HG03097 (cell line): ENCODE data around the gene TRMT11.
A peak's percentile ranks its signal among the peaks of the same experiment; 100 is the strongest.
"Not testable (repeated sequence)": the region's sequence is repeated elsewhere in the genome, so short reads cannot be mapped to it uniquely, and the experiment has no call there.

ENCODE experiments used
- ATAC-seq: cut with Tn5 transposase; IDR thresholded peaks from one replicate; pipeline ENCODE4 v1.9.1; 2021; ENCODE audit not compliant: unreplicated experiment, low FRiP score

The TRMT11 gene

GRCh38 chr6:125955973-125956372 is 30.4 kb upstream of the TRMT11 start:
- ATAC-seq: no peak

- ATAC-seq: peak; percentile 93
Measured at GRCh38 chr6:125956506-125957390, 29.6 kb upstream of the TRMT11 start, which contains the start of gene HINT3. TSS of gene HINT3 (plus strand) at chr6:125956770. CDS start at chr6:125956978, 208 bp downstream.

- ATAC-seq: no peak
Measured at GRCh38 chr6:125957391-125957693, 29.0 kb upstream of the TRMT11 start.

GRCh38 chr6:125957845-125958244 is 28.5 kb upstream of the TRMT11 start:
- no peak for ATAC-seq

DNA sequence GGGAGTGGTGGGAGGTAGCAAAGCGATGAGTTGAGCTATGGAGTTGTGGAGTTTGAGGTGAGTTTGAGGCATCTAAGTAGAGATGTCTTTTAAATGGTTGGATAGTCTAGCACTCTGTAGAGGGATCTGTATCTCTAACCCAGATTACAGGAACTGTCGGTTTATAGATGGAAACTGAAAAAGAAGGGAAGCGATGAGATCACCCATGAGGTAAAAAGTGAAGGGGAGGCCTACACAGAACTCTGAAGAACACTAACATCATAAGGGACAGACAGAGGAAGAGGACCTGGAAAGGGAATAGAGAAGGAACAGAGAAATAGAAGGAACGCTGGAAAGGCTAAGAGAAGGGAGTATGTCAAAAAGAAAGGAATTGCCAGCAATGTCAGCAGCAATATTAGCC is 27.3 kb upstream of the TRMT11 start:
- no peak for ATAC-seq

DNA sequence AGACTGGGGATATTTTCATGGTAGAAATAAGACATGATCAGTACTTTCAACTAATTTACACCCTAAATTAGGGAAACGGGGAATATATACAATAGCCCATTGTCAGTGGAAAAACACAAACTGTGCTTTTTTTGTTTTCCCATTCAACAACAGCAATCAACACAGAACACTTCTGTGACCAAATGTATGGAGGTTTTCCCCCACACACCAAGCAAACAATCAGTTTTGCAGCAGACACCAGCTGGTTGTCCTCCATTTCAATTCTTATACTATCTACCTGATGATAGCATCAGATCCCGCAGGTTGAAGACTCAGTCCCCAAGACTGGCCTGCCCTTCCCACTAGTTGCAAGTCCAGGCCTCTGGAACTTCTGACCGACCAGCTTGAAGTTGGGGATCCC is 25.2 kb upstream of the TRMT11 start:
- ATAC-seq: no peak

DNA sequence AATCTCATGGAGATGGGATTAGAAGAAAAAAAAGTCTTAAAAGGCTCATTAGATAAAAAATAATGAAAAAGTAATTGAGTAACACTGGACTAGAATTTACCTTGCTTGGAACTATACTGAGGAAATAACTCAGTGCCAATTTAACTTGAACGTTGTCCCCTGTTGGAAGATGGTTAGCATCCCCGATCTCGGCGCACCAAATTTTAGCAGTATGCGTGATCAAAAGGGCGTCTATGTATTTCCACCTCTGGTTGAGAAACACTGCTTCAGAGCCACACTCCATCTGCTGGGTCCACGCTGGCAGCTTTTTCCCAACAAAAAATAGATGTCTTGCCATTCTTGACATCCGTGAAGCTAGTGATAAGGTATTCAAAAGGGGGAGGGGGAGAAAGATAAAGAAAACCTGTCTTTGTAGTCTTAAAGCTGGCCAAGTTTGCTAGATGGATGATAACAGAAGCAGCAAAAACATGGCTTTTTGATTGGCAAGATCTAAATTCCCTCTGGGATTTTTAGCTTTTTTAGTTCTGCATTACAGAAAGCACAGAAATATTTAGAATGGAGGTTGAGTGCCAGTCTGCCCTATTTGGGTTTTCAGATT is 23.3 kb upstream of the TRMT11 start:
- no peak for ATAC-seq

DNA sequence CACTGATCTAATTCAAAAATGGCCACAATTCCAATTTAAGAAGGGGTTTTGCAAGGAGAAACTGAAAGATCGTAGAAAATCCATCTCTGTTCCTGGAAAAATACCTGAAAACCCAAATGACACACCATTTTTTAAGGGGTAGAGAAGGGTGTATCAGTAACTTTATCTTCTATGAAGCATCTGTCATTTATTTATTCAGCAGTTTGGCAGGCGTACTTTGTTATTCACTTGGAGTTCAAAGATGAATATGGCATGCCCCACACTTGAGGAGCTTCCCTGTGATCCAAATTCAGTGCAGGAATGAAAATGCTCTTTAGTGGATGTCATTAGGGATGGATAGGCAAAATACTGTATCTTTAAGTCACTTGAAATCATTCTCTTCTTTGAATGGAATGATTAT is 22.5 kb upstream of the TRMT11 start:
- ATAC-seq: no peak

DNA sequence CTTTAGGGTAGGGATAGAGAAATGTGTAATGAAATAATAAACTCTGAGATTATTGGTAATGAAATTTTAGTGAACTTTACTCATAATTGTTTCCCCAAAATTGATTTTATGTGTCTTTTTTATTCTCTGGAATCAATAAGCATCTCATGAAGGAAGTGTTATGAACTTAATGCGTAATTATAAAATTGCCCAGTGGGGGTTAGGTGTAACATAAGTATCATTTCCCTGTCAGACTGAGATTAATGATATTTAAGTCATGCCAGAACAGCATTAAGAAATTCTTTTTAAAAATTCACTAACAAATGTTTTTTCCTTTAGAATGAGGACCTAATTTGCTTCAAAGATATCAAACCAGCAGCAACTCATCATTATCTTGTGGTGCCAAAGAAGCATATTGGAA is 19.8 kb upstream of the TRMT11 start:
- no peak for ATAC-seq

- no peak for ATAC-seq
Measured at GRCh38 chr6:125968493-125968892, 17.8 kb upstream of the TRMT11 start.

DNA sequence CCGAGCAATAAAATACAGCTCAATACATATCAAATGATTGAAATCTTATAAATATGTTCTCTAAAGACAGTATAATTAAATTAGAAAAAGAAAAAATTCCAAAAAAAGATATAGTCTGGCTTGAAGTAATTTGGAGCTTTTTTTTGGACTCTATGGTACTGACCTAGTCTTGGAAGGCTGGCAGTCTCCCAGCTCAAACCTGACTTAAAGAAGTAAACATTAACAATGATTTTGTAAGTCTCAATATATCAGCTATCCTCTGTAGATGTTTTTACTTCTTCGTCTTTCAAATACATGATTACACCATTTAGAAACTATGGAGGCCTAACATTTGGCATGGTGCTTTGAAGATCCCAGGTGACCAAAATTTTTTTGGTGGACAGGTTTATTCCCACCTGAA is 15.6 kb upstream of the TRMT11 start:
- no peak for ATAC-seq

GRCh38 chr6:125972478-125972877 is 13.9 kb upstream of the TRMT11 start:
- ATAC-seq: not testable (repeated sequence)

DNA sequence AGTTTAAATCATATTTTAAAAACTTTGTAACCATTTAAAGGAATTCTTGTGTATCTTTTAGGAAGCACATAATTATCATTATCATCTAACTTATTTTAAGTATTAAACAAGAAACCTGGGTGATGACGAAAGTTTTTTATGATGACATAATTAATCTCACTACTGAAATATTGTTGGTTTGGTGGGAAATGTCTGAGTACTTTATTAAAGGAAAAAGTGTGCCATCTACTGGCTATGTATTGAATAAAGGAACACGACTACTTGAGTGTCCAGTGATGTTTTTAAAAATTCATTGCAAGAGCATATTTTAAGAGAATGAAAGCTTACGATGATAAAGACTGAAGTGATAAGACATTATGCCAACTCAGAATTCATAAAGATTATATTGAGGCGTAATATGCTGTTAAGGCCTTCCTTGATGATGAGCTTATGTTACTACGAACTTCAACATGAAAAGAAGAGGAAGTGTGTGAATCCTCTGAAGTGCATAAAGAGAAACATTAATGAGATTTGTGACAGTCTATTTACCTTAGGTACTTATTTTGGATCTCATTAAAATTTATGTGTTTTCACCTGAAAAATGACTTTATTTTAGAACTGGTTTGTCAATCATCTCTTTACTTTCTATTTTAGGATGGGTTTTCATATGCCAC is 12.0 kb upstream of the TRMT11 start:
- ATAC-seq: peak; percentile 68

- no peak for ATAC-seq
Measured at GRCh38 chr6:125979101-125979500, 7.2 kb upstream of the TRMT11 start.

DNA sequence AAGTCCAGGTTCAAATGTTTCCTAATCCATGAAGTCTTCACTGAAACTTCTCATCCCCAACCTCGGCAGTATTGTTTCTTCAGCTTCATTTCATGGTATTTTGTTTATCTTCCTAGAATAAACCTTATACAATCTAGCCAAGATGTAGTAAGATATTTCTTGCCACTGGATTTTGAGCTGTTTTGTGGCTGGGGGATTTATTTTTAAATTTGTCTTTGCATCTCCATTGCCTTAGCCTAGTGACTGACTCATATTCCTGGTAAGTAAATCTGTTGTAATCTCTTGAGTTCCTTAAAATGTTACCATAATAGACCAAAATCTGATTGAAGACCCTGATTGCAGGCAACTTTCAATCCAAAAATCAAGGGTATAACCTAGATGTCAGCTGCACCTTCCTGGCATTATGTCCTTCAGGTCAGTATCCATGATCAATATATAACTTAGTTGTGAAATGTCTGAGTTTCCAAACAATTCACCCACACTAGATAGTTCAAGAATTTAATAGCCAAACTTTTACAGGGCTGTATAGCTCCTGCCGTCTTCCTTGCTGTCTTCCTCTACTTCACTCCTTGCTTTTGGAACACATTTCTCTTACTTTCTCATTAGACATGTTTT is 4.7 kb upstream of the TRMT11 start:
- ATAC-seq: no peak

- ATAC-seq: no peak
Measured at GRCh38 chr6:125983246-125983945, 2.9 kb upstream of the TRMT11 start.

DNA sequence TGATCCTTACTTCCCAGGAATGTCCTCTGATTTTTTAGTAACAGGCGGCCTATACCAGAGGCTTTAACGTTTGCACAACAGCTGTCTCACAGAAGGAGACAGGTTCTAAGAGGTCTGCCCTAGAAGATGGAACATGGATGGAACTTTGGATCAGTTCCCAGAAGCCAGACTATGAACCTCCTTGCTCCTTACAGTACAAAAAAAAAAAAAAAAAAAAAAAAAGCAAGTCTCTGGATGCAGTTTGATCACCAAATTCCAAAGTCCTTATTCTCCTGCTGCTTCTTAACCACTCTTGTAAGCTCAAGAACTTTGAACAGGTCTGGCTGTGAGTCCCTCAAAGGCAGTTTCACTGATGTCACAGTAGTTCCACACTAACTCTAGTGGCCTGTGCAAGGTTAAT is 2.0 kb upstream of the TRMT11 start:
- ATAC-seq: no peak

DNA sequence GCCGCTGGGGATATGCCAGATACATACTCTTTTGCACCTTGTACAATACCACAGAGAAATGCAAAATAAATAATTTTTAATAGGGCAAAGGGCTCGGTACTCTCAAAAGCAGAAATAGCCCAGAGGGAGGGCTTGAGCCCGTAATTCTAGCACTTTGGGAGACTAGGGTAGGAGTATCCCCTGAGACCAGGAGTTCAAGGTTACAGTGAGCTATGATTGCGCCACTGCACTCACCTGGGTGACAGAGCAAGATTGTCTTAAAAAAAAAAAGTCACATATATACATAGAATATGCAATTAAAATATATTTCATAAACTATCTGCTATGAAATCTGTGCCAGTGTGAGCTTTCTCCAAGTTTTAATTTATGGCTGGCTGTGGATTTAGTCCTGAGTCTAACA is 818 bp upstream of the TRMT11 start:
- ATAC-seq: no peak

GRCh38 chr6:125985979-125986300 is 400 bp upstream of the TRMT11 start:
- ATAC-seq: no peak

GRCh38 chr6:125987026-125987617 is 782 bp downstream of the TRMT11 start:
- ATAC-seq: no peak

GRCh38 chr6:125988280-125988679 is 1.9 kb downstream of the TRMT11 start:
- no peak for ATAC-seq
